GDM1 (cell line): Measurements from ENCODE around the gene ZSCAN2.

ENCODE experiments used
- DNase-seq: peaks from one replicate; lab custom pipeline; 2025; lab: John Stamatoyannopoulos, UW

Gene ZSCAN2

DNA sequence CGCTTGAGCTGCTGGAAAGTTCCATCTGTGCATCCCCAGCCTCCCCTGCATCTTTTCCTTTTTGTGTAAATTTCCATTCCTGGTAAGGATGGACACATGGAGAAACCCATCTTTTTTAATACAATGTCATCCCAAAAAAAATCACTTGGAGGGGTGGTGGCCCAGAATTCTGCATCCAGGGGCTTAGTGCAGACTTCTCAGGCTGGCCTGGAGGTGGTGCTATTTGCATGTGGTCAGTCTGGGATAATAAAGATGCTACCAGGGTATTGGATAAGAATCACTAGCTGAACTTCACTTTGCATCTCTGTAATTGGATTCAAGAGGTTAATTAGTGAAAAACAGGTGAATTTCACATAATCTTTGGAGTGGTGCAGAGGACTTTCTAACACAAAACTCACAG lies 1.8 kb upstream of the ZSCAN2 start:
- peak; percentile 47 for DNase-seq

DNA sequence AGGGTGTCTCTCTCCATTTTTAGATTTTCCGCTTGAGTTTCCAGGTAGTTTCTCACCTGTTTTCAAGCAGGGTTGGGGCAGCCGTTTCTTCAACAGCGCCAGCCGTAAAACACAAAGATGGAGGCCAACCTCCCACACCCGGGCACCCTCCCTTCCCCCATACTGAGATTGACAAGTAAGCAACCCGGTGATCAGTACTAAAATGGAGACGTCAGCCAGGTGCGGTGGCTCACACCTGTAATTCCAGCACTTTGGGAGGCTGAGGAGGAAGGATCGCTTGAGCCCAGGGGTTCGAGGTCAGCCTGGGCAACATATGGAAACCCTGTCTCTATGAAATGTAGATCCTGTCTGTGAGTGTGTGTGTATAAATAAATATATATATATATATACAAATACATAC lies 903 bp upstream of the ZSCAN2 start:
- no peak for DNase-seq

DNA sequence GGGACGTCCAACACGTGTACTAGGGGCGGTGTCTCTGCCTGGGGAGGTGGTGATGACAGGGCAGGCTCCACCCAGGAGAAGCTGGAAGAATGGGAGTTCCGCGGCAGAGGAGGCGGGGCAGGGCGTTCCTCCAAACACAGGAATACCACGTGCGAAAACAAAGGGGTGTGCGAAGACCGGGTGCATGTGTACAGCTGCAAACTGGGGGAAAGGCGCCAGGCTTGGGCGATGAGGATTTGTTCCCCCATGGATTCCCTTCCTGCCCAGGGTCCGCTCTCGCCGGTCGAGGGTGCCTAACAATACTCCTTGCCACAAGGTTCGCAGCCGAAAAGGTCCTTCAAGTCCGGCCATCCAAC lies 500 bp upstream of the ZSCAN2 start:
- DNase-seq: peak; percentile 63

DNA sequence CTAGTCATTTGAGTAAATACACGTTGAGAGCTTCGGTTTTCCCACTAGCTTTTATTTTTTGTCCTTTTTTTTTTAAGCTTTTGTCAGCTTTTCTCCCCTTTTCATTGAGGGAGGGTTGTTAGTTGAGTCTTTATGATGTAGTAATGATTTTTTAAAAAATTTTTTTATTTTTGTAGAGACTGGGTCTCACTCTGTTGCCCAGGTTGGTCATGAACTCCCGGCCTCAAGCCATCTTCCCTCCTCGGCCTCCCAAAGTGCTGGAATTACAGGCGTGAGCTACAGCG lies 688 bp downstream of the ZSCAN2 start:
- DNase-seq: no peak

DNA sequence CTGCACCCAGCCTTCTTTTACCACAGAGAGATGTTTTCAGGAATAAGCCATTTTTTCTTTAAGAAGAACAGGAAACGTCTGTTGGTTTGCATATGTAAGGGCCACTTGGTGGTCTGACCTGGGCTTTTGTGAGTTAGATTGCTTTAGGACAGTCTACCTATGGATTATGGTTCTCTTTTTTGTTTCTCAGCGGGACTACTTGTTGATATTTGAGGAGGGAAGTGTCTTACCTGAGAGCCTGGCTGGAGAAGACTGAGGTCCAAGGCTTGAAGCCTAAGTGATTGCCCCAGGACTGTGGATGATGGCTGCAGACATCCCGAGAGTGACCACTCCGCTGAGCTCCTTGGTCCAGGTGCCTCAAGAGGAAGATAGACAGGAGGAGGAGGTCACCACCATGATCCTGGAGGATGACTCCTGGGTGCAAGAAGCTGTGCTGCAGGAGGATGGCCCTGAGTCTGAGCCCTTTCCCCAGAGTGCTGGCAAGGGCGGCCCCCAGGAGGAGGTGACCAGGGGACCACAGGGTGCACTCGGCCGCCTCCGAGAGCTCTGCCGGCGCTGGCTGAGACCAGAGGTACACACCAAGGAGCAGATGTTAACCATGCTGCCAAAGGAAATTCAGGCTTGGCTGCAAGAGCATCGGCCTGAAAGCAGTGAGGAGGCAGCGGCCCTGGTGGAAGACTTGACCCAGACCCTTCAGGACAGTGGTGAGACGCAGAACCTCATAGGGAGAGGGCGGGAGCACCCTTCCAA lies 3.0 kb downstream of the ZSCAN2 start:
- no peak for DNase-seq

DNA sequence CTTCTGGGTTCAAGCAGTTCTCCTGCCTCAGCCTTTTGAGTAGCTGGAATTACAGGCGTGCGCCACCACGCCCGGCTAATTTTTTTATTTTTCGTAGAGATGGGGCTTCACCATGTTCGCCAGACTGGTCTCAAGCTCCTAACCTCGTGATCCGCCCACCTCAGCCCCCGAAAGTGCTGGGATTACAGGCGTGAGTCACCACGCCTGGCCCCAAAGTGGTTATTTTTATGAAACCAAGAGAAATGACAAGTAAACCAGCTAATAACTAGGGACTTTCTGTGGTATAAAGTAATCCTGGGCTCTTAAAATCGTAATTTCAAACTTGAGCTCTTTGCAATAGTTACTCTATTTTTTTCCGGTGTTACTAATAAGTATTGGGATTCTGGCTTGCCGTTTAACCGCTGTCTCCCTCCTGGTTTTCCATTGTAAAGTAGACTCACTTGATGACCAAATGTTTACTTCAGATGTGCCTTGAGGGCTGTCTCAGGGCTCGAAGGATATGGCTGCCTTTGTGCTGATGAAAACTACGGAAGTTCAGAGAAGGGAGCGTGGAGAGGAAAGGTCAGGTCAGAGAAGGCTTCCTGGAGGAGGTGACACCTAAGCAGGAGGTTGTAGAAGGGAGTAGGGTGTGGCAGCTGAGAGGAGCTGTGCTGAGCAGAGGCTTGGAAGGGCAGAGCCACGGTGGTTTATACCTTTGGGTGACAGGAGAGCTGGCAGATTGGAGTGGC lies 4.2 kb downstream of the ZSCAN2 start:
- no peak for DNase-seq

DNA sequence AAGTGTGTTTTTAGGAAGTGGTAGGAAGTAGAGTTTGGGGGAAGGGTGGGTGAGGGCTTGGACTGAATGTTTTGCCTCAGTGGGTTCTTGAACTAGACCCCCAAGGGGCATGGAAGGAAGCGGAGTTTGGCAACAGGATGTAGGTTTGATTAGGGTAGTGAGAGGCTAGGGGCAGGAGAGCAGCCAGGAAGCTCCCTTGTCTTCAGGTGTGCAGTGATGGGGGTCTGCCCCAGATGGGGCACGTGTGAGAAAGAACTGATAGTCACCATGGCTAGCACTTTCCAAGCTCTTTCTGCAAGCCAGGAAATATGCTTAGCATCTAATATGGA lies 4.7 kb downstream of the ZSCAN2 start:
- DNase-seq: no peak

DNA sequence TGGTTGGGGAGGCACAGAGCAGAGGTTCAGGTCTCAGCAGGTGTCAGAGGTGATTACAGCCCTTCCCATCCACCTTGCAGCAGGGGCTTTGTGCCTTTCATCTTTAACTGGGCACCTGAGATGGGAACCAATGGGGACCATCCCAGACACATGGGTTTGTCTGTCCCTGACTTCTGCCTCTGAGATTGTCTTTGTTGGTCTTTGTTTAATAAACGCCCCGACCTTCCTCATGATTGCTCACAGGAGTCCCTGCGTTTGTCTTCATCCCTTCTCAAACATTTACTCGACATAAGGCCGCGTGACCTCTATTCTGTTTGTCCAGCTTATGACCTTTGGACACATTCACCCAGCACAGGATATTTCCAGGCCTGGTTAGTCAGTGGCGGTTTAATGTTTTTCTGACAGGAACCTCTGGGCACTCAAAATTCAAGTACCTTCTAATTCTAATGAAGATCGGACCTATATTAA lies 5.9 kb downstream of the ZSCAN2 start:
- DNase-seq: no peak

DNA sequence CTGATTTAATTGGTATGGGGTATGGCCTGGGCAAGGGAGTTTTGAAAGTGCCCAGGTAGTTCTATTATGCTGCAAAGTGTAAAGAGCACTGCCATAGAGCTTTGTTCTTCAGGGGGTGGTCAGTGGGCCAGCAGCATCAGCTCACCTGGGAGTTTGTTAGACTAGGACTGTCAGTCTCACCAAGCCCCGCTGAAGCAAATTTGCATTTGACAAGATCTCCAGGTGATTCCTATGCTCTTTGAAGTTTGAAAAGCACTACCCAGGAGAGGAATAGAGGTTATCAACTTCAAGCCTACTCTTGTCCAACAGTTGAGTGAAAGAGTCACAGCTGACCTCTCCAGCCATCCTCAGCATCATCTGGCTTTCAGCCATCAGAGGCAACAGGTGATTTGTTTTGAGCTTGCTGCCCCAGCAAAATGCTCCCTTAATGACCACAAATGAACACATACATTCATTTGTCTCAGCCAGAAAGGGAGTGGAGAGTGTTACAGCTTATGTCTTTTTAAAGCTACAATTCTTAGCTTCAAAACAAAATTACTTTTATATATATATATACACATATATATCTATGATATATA lies 8.0 kb downstream of the ZSCAN2 start:
- DNase-seq: no peak

DNA sequence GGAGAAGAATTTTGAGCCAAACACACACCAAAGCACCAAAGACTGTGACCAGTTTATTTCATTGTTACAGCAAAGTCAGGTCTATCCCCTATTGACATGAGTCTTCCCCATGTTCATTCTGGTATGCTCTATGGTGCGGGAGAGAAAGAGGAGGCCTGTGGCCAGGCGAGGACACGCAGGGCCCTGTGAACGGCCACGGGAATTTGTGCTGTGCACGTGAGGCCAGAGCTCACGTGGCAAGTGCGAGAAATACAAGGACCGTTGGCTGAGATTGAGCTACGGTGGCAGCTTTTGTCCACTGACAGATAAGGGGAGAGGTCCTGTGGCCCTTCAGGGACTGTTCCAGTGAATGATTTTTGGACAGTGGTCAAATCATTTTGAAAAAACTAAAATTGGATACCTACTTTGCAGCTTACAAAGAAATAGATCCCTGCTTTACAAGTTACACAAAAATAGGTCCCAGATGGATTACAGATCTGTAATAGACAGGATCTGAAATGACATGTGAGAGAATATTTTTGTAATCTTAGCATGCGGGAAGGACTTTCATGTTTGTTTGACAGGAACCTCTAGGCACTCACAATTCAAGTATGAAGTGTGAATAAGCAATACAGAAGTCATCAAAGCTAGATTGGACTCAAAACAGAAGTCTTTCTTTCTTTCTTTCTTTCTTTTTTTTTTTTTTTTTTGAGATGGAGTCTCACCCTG lies 9.2 kb downstream of the ZSCAN2 start:
- no peak for DNase-seq

DNA sequence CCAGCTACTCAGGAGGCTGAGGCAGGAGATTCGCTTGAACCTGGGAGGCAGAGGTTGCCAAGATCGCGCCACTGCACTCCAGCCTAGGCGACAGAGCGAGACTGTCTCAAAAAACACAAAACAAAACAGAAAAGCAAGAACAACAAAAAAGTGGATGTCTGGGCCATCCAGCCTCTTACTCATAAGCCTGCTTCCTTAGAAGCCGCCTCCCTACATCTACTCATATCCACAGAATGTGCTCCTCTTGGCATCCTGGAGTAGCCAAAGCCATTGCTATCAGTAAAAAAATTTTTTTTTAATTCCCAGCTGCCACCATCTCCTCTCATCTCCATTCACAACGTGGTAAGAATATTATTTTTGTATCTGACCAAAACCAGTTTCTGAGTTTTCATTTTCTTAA lies 10.8 kb downstream of the ZSCAN2 start:
- no peak for DNase-seq

DNA sequence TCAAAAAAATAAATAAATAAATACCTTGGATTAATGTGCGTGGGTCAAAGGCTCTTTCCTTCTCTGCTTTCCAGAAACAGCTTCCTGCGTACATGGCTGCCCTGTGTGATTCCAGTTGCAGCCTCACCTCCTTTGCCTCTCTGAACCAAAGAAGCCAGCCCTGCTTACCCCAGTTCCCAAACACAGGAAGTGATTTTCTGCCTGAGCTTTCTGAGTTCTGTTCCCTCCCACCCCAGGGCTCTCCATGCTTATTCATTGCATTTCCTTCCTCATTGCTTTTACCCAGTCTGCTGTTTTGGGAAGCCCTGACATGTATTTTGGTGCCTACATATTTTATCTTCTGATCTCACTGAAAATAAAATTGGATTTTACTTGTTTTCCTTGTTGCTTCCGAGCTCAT lies 15.4 kb downstream of the ZSCAN2 start:
- DNase-seq: peak; percentile 65

DNA sequence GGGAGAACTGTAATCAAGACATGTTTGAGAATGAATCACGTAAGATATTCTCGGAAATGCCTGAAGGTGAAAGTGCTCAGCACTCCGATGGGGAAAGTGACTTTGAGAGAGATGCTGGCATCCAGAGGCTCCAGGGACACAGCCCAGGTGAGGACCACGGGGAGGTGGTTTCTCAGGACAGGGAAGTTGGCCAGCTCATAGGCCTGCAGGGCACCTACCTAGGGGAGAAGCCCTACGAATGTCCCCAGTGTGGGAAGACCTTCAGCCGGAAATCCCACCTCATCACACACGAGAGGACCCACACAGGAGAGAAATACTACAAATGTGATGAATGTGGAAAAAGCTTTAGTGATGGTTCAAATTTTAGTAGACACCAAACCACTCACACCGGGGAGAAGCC lies 19.8 kb downstream of the ZSCAN2 start:
- no peak for DNase-seq

DNA sequence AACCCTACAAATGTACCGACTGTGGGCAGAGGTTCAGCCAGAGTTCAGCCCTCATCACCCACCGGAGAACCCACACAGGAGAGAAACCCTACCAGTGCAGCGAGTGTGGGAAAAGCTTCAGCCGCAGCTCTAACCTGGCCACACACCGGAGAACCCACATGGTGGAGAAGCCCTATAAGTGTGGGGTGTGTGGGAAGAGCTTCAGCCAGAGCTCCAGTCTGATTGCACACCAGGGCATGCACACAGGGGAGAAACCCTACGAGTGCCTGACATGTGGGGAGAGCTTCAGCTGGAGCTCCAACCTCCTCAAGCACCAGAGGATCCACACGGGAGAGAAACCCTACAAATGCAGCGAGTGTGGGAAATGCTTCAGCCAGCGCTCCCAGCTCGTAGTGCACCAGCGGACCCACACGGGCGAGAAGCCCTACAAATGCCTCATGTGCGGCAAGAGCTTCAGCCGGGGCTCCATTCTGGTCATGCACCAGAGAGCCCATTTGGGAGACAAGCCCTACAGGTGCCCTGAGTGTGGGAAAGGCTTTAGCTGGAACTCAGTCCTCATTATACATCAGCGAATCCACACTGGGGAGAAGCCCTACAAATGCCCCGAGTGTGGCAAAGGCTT lies 20.7 kb downstream of the ZSCAN2 start:
- no peak for DNase-seq

DNA sequence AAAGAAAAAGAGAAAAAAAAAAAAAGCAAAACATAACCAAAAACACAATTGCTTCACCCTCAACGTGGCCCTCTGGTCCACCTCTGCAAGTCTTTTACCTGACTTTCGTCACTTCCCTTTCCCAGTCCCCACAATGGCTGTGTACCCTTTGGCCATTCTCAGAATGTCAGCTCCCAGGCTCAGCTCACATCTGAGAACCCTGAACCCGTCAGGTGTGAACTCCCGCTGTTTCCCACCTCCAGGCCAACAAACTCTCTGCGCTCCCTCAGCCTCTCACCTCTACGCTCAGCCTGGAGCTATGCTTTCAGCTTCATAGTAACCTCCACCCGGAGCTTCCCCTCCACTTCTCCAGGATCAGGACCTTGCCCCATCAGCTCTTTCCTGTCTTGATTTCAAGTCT lies 23.6 kb downstream of the ZSCAN2 start:
- DNase-seq: no peak

DNA sequence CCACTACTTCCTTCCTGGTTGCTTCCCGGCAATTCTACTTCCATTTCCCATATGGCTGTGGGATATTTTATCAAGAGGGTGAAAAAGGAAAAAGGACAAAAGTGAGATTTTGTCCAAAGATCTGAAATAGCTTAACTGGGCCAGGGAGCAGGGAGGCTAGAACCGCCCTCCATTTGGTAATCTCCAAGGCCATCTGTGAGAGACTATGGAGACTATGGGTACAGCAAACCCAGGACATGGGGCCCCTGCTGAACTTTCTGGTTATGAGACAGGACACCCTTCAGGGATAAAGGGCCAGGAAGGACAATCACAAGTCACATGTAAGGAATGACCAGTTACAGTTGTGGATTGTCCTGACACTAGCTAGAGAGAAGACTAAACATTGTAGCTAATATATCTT lies 24.3 kb downstream of the ZSCAN2 start:
- DNase-seq: no peak

DNA sequence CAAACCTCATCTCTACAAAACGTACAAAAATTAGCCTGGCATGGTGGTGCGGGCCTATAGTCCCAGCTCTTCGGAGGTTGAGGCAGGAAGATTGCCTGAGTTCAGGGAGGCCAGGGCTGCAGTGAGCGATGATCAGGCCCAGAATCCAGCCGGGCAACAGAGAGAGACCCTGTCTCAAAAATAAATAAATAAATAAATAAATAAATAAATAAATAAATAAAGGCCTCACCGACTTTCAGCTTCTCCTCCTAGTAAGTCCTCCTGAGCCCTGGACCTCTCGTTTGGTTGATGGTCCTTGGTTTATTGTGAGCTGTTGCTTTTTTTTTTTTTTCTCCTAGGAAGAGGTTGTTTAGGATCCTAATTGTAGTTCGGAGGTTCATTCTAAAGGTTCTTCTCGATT lies 28.2 kb downstream of the ZSCAN2 start:
- DNase-seq: no peak

DNA sequence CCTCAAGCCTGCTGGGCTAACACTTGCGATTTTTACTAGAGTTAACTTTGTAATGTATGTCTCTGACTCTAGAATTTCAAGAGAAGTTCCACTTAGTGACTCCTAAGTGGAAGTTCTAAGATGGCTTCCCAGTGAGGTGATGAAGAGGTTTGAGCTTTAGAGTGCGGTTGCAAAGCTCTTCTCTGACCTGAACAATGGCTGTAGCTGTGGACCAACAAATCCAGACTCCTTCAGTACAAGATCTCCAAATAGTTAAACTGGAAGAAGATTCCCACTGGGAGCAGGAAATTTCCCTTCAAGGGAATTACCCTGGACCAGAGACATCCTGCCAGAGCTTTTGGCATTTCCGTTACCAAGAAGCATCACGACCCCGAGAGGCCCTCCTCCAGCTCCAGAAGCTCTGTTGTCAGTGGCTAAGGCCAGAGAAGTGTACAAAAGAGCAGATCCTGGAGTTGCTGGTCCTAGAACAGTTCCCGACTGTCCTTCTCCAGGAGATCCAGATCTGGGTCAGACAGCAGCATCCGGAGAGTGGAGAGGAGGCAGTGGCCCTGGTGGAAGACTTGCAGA lies 31.0 kb downstream of the ZSCAN2 start:
- no peak for DNase-seq

DNA sequence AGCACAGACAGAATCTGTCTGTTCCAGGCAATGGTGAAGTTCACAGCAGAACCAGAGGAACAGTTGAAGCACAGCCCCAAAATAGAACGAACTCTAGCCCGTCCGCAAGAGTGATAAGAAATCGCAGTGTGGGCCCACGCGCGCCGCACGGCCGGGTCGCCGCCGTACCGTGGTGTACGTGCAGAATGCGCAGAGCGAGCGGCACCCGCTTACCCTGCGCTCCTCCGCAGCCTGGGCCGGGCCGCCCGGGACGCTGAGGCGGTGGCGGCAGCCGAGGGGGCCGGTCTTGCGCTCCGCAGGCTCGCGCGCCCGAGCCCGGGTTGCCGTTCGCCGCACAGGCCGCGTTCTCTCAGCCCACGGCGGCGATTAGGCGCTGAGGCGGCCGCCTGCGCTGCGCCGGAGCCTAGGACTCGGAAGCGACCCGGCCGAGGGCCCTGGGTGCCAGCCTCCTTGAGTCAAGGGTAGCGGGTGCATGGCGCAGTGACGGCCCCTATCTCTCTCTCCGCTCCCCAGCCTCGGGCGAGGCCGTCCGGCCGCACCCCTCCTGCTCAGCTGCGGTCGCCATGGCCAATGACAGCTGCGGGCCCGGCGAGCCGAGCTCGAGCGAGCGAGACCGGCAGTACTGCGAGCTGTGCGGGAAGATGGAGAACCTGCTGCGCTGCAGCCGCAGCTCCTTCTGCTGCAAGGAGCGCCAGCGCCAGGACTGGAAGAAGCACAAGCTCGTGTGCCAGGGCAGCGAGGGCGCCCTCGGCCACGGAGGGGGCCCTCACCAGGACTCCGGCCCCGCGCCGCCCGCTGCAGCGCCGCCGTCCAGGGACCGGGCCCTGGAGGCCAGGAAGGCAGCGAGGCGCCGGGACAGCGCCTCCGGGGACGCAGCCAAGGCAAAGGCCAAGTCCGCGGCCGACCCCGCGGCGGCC lies 32.8 kb downstream of the ZSCAN2 start:
- no peak for DNase-seq

DNA sequence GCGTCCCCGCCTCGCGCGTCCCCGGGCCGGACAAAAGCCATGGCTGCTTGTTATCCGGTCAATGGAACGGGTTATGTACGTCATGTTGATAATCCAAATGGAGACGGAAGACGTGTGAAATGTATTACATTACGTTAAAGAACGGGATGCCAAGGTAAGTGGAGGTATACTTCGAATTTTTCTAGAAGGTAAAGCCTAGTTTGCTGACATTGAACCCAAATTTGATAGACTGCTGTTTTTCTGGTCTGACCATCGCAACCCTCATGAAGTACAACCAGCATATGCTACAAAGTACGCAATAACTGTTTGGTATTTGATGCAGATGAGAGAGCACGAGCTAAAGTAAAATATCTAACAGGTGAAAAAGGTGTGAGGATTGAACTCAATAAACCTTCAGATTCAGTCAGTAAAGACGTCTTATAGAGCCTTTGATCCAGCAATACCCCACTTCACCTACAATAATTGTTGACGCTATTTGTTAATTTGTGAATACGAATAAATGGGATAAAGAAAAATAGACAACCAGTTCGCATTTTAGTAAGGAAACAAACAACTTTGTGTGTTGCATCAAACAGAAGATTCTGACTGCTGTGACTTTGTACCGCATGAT lies 33.5 kb downstream of the ZSCAN2 start:
- no peak for DNase-seq

DNA sequence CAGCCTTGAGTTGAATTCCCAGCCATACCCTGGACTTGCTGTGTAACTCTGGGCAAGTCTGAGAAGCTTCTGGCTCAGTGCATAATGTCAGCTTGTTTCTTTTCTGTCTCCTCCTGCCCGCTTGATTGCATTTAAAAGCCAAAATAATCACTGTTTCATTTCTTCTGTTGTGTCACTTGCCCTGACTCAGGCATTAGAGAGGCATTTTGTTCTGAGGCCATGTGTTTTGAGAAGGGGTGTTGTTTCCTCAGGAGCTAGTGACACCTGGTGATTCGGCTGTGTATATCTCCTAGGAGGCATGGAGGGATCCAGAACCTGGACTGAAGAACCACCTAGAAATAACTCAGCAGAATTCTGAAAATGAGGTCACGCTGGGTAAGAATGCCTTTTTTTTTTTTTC lies 37.3 kb downstream of the ZSCAN2 start:
- DNase-seq: no peak
